ENCODE data around the gene GRIN2B.

Gene GRIN2B

GRCh38 chr12:13970803-13971202, 10.6 kb downstream of the GRIN2B start (continued):
- no peak for TF ChIP-seq ZNF518A (tag by site-specific recombination; conservative IDR thresholded peaks at IDR 0.05; ENCODE audit: low read depth)
- TF ChIP-seq ZNF174 (tag by site-specific recombination; IDR thresholded peaks at IDR 0.05) = no peak
- TF ChIP-seq, protein P1, sequence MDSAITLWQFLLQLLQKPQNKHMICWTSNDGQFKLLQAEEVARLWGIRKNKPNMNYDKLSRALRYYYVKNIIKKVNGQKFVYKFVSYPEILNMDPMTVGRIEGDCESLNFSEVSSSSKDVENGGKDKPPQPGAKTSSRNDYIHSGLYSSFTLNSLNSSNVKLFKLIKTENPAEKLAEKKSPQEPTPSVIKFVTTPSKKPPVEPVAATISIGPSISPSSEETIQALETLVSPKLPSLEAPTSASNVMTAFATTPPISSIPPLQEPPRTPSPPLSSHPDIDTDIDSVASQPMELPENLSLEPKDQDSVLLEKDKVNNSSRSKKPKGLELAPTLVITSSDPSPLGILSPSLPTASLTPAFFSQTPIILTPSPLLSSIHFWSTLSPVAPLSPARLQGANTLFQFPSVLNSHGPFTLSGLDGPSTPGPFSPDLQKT (IDR thresholded peaks at IDR 0.05; ENCODE audit: borderline replicate concordance, low read depth, low read length) = no peak
- TF ChIP-seq ZNF571 (tag by site-specific recombination; IDR thresholded peaks at IDR 0.05) = no peak
- TF ChIP-seq ATF2 (tag by site-specific recombination; IDR thresholded peaks at IDR 0.05; ENCODE audit: low read depth) = no peak
- TF ChIP-seq ZNF791 (tag by site-specific recombination; IDR thresholded peaks at IDR 0.05) = no peak
- TF ChIP-seq ZNF600 (tag by site-specific recombination; IDR thresholded peaks at IDR 0.05) = no peak
- TF ChIP-seq, protein P2, sequence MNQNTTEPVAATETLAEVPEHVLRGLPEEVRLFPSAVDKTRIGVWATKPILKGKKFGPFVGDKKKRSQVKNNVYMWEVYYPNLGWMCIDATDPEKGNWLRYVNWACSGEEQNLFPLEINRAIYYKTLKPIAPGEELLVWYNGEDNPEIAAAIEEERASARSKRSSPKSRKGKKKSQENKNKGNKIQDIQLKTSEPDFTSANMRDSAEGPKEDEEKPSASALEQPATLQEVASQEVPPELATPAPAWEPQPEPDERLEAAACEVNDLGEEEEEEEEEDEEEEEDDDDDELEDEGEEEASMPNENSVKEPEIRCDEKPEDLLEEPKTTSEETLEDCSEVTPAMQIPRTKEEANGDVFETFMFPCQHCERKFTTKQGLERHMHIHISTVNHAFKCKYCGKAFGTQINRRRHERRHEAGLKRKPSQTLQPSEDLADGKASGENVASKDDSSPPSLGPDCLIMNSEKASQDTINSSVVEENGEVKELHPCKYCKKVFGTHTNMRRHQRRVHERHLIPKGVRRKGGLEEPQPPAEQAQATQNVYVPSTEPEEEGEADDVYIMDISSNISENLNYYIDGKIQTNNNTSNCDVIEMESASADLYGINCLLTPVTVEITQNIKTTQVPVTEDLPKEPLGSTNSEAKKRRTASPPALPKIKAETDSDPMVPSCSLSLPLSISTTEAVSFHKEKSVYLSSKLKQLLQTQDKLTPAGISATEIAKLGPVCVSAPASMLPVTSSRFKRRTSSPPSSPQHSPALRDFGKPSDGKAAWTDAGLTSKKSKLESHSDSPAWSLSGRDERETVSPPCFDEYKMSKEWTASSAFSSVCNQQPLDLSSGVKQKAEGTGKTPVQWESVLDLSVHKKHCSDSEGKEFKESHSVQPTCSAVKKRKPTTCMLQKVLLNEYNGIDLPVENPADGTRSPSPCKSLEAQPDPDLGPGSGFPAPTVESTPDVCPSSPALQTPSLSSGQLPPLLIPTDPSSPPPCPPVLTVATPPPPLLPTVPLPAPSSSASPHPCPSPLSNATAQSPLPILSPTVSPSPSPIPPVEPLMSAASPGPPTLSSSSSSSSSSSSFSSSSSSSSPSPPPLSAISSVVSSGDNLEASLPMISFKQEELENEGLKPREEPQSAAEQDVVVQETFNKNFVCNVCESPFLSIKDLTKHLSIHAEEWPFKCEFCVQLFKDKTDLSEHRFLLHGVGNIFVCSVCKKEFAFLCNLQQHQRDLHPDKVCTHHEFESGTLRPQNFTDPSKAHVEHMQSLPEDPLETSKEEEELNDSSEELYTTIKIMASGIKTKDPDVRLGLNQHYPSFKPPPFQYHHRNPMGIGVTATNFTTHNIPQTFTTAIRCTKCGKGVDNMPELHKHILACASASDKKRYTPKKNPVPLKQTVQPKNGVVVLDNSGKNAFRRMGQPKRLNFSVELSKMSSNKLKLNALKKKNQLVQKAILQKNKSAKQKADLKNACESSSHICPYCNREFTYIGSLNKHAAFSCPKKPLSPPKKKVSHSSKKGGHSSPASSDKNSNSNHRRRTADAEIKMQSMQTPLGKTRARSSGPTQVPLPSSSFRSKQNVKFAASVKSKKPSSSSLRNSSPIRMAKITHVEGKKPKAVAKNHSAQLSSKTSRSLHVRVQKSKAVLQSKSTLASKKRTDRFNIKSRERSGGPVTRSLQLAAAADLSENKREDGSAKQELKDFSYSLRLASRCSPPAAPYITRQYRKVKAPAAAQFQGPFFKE (tag by site-specific recombination; IDR thresholded peaks at IDR 0.05; ENCODE audit: borderline replicate concordance) = no peak
- TF ChIP-seq ZNF324 (tag by site-specific recombination; IDR thresholded peaks at IDR 0.05) = no peak
- TF ChIP-seq, protein P3, sequence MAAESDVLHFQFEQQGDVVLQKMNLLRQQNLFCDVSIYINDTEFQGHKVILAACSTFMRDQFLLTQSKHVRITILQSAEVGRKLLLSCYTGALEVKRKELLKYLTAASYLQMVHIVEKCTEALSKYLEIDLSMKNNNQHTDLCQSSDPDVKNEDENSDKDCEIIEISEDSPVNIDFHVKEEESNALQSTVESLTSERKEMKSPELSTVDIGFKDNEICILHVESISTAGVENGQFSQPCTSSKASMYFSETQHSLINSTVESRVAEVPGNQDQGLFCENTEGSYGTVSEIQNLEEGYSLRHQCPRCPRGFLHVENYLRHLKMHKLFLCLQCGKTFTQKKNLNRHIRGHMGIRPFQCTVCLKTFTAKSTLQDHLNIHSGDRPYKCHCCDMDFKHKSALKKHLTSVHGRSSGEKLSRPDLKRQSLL (tag by site-specific recombination; IDR thresholded peaks at IDR 0.05) = no peak

- ChIA-PET POLR2A (no interaction called here), CTCF (no interaction called here)
- no peak for TF ChIP-seq ZSCAN18 (tag by site-specific recombination; IDR thresholded peaks at IDR 0.05)
- no peak for TF ChIP-seq RBAK (tag by site-specific recombination; IDR thresholded peaks at IDR 0.05)
- no peak for TF ChIP-seq ZBTB20 (tag by site-specific recombination; IDR thresholded peaks at IDR 0.05)
- no peak for TF ChIP-seq PRDM1 (tag by site-specific recombination; IDR thresholded peaks at IDR 0.05)
- TF ChIP-seq AEBP2 (tag by site-specific recombination; IDR thresholded peaks at IDR 0.05; ENCODE audit: borderline replicate concordance) = no peak
- TF ChIP-seq ZSCAN30 (tag by site-specific recombination; IDR thresholded peaks at IDR 0.05) = no peak
- TF ChIP-seq ZNF16 (tag by site-specific recombination; IDR thresholded peaks at IDR 0.05; ENCODE audit: low read depth) = no peak
- no peaks in the 10 kb centered on the region for H3K36me3 ChIP-seq (ENCODE audit: control insufficient read depth in 2 of 2, insufficient read depth in 1 of 2, low read length in 2 of 2)
- no peaks in the 10 kb centered on the region for H3K4me1 ChIP-seq (ENCODE audit: control insufficient read depth, insufficient read depth, low read length)
- no peaks in the 10 kb centered on the region for H3K9me3 ChIP-seq (ENCODE audit: control insufficient read depth, insufficient read depth, low read depth, low read length)
- H3K4me3 ChIP-seq (ENCODE audit: low read depth, low read length) = no peak overlapping the region
- H3K27ac ChIP-seq (ENCODE audit: extremely low read depth, low read depth, low read length) = no peak overlapping the region
Observed at GRCh38 chr12:13968281-13968680, 13.1 kb downstream of the GRIN2B start.
